H1 (cell line): Measurements from ENCODE around the gene MYO5A. TPM values are rescaled to one million over a fixed set of nuclear protein-coding genes. Genes with fewer than 3 reads are reported as not detected.

Source experiments
- CTCF ChIA-PET: fragments of 300-600 bp; sonication (Branson Sonifier 250); formaldehyde crosslinking; loops from one replicate; lab custom pipeline; 2021; ENCODE audit not compliant: partially characterized antibody; lab: Charles Lee
- POLR2A ChIA-PET: fragments of 300-600 bp; sonication (Branson Sonifier 250); formaldehyde crosslinking; loops from one replicate; lab custom pipeline; 2021; ENCODE audit warnings: inconsistent platforms; ENCODE audit not compliant: partially characterized antibody; lab: Charles Lee
- DNase-seq, 2 experiments: peaks; one replicate each; pipeline versions ENCODE4 v3.0.0 to v3.0.0-alpha.2; 2010 to 2022; ENCODE audit warnings: low spot score in 2 of 2, low read depth in 1 of 2, mixed read lengths in 1 of 2
- FAIRE-seq: peaks from 2 replicates; lab custom pipeline; 2011; peaks lifted over from hg19 to GRCh38; lab: Jason Lieb, UNC
- H2AFZ ChIP-seq: 2 replicates; pipeline ENCODE4 v1.8.1; 2012; ENCODE audit warnings: low read length, inconsistent platforms
- H2AK5ac ChIP-seq: 2 replicates; pipeline ENCODE4 v1.6.1; 2013; ENCODE audit warnings: low read depth, low read length
- H2BK120ac ChIP-seq: replicated peaks from 2 replicates; pipeline ENCODE3; 2013; ENCODE audit warnings: low read depth, low read length, inconsistent platforms
- H2BK12ac ChIP-seq: 2 replicates; pipeline ENCODE4 v1.6.1; 2013; ENCODE audit warnings: low read depth, low read length
- H2BK15ac ChIP-seq: 2 replicates; pipeline ENCODE4 v1.6.1; 2013; ENCODE audit warnings: low read length
- H2BK20ac ChIP-seq: 2 replicates; pipeline ENCODE4 v1.6.1; 2013; ENCODE audit warnings: low read length
- H2BK5ac ChIP-seq: 2 replicates; pipeline ENCODE4 v1.6.1; 2013; ENCODE audit warnings: low read depth, low read length
- H3K14ac ChIP-seq: 2 replicates; pipeline ENCODE4 v1.6.1; 2013; ENCODE audit warnings: inconsistent platforms; ENCODE audit not compliant: insufficient read length
- H3K18ac ChIP-seq: 2 replicates; pipeline ENCODE4 v1.6.1; 2013; ENCODE audit warnings: low read length; ENCODE audit errors: extremely low read depth
- H3K23ac ChIP-seq: 2 replicates; pipeline ENCODE4 v1.6.1; 2013; ENCODE audit warnings: inconsistent platforms; ENCODE audit not compliant: insufficient read length
- H3K23me2 ChIP-seq: 2 replicates; pipeline ENCODE4 v1.6.1; 2013; ENCODE audit warnings: low read depth, low read length
- H3K27ac ChIP-seq: 2 replicates; pipeline ENCODE4 v1.6.1; 2011; ENCODE audit warnings: low read depth, low read length, inconsistent platforms
- H3K27me3 ChIP-seq, 4 experiments: replicated peaks in 1 of 4; 1 replicate in 1 of 4; 2 replicates in 3 of 4; pipeline versions ENCODE4 v1.6.1 to v1.8.1; 2011 to 2013; ENCODE audit warnings: low read length in 3 of 4, mild to moderate bottlenecking in 3 of 4, inconsistent platforms in 2 of 4, mixed read lengths in 2 of 4, moderate library complexity in 1 of 4; ENCODE audit not compliant: control insufficient read depth in 3 of 4, insufficient read depth in 3 of 4; ENCODE audit errors: extremely low read depth in 1 of 4
- H3K36me3 ChIP-seq, 4 experiments: 2 replicates each; pipeline versions ENCODE4 v1.6.1 to v1.8.1; 2011 to 2013; ENCODE audit warnings: mild to moderate bottlenecking in 4 of 4, low read length in 3 of 4, moderate library complexity in 2 of 4, control low read depth in 1 of 4, inconsistent platforms in 1 of 4; ENCODE audit not compliant: insufficient read depth in 4 of 4, control insufficient read depth in 2 of 4
- H3K4ac ChIP-seq: replicated peaks from 2 replicates; pipeline ENCODE3; 2013; ENCODE audit warnings: low read length, low read depth, mixed read lengths, inconsistent platforms; ENCODE audit not compliant: insufficient read length
- H3K4me1 ChIP-seq, 4 experiments: replicated peaks in 1 of 4; 1 replicate in 1 of 4; 2 replicates in 3 of 4; pipeline versions ENCODE4 v1.6.1 to v1.8.1; 2011 to 2013; ENCODE audit warnings: low read length in 3 of 4, inconsistent platforms in 2 of 4, mixed read lengths in 1 of 4; ENCODE audit not compliant: insufficient read depth in 4 of 4, control insufficient read depth in 3 of 4
- H3K4me2 ChIP-seq, 2 experiments: 2 replicates each; pipeline versions ENCODE4 v1.6.1 to v1.8.1; 2011 to 2013; ENCODE audit warnings: low read depth in 2 of 2, low read length in 2 of 2, control low read depth in 1 of 2, inconsistent platforms in 1 of 2, mild to moderate bottlenecking in 1 of 2; ENCODE audit not compliant: insufficient read depth in 1 of 2
- H3K4me3 ChIP-seq, 4 experiments: fragments of 200-600, 300-600 bp in 1 of 4; sonication (generic), shearing (Covaris generic), sonication (Bioruptor Twin) in 1 of 4; 2 replicates each; pipeline versions ENCODE4 v1.5.1 to v1.8.1; 2011 to 2016; ENCODE audit warnings: low read length in 4 of 4, low read depth in 3 of 4, control low read depth in 2 of 4, inconsistent platforms in 2 of 4, mild to moderate bottlenecking in 2 of 4, mixed read lengths in 1 of 4, moderate library complexity in 1 of 4; ENCODE audit not compliant: insufficient read depth in 2 of 4; ENCODE audit errors: extremely low read depth in 1 of 4
- H3K56ac ChIP-seq: replicated peaks from 2 replicates; pipeline ENCODE3; 2013; ENCODE audit warnings: low read depth, mild to moderate bottlenecking, mixed read lengths, low read length, inconsistent platforms; ENCODE audit not compliant: insufficient read length
- H3K79me1 ChIP-seq: 2 replicates; pipeline ENCODE4 v1.6.1; 2013; ENCODE audit warnings: low read depth, low read length, control low read depth
- H3K79me2 ChIP-seq, 2 experiments: 2 replicates each; pipeline versions ENCODE4 v1.6.1 to v1.8.1; 2012 to 2013; ENCODE audit warnings: low read length in 2 of 2, mild to moderate bottlenecking in 2 of 2, inconsistent platforms in 1 of 2; ENCODE audit not compliant: insufficient read depth in 2 of 2, control insufficient read depth in 1 of 2
- H3K9ac ChIP-seq, 4 experiments: replicated peaks in 1 of 4; 1 replicate in 1 of 4; 2 replicates in 3 of 4; pipeline versions ENCODE4 v1.6.1 to v1.8.1; 2011 to 2013; ENCODE audit warnings: low read depth in 3 of 4, low read length in 3 of 4, control low read depth in 2 of 4, mild to moderate bottlenecking in 2 of 4, moderate library complexity in 2 of 4, inconsistent platforms in 1 of 4; ENCODE audit errors: extremely low read depth in 1 of 4
- H3K9me3 ChIP-seq, 2 experiments: 2 replicates each; pipeline versions ENCODE4 v1.6.1 to v1.8.1; 2012 to 2013; ENCODE audit warnings: mild to moderate bottlenecking in 2 of 2, moderate library complexity in 2 of 2, control low read depth in 1 of 2, inconsistent platforms in 1 of 2, low read depth in 1 of 2, low read length in 1 of 2, mixed read lengths in 1 of 2; ENCODE audit not compliant: insufficient read depth in 2 of 2
- H4K20me1 ChIP-seq, 2 experiments: replicated peaks in 1 of 2; 2 replicates each; pipeline versions ENCODE3 to v1.8.1; 2011 to 2013; ENCODE audit warnings: inconsistent platforms in 2 of 2, low read length in 2 of 2, mild to moderate bottlenecking in 1 of 2; ENCODE audit not compliant: insufficient read depth in 2 of 2, control insufficient read depth in 1 of 2
- H4K5ac ChIP-seq: 2 replicates; pipeline ENCODE4 v1.6.1; 2013; ENCODE audit warnings: low read length, low read depth, mixed read lengths, inconsistent platforms; ENCODE audit not compliant: insufficient read length
- H4K8ac ChIP-seq: 2 replicates; pipeline ENCODE4 v1.8.0; 2013; ENCODE audit warnings: mild to moderate bottlenecking, moderate library complexity, low read length, inconsistent platforms; ENCODE audit not compliant: insufficient read depth; ENCODE audit errors: extremely low read depth
- H4K91ac ChIP-seq: replicated peaks from 2 replicates; pipeline ENCODE3; 2013; ENCODE audit warnings: low read length, mixed read lengths, inconsistent platforms; ENCODE audit not compliant: insufficient read length
- EZH2 ChIP-seq: fragments of 200-600 bp; sonication (generic); IDR thresholded peaks from 2 replicates; pipeline ENCODE4 v1.7.1; 2012; ENCODE audit warnings: low read depth, mild to moderate bottlenecking, moderate library complexity, low read length, inconsistent platforms; ENCODE audit not compliant: severe bottlenecking
- WGBS, 2 experiments: shearing (Covaris generic) in 1 of 2; methylation state at CpG; one replicate each; pipeline versions ENCODE4 v1.1.6 to v1.1.7; 2013 to 2015; ENCODE audit warnings: low lambda C conversion rate in 2 of 2, mixed read lengths in 2 of 2, inconsistent platforms in 1 of 2, low coverage in 1 of 2, missing lambda C conversion rate in 1 of 2; ENCODE audit not compliant: insufficient replicate concordance in 2 of 2, insufficient coverage in 1 of 2, insufficient read length in 1 of 2; ENCODE audit errors: extremely low coverage in 1 of 2, missing lambda C conversion rate in 1 of 2; 5-methylcytosine and 5-hydroxymethylcytosine counted together
- polyA plus RNA-seq, 7 experiments: library from polyadenylated mRNA; depleted of rRNA in 3 of 7; stranded (reverse) in 5 of 7; unstranded in 2 of 7; fragments of >200 nt in 5 of 7; fragments of 200-250 nt in 2 of 7; gene quantifications; 1 replicate in 5 of 7; 2 replicates in 1 of 7; 4 replicates in 1 of 7; pipeline versions ENCODE4 v1.2.1 to v1.2.3, GENCODE V29; 2011 to 2013; ENCODE audit warnings: missing spikeins in 2 of 7, mixed read lengths in 2 of 7
- total RNA-seq: library from RNA; stranded (reverse); fragmentation: NEBNext Ultra II Directional; extraction: Animal tissue kit (Norgen Biotek cat#: 25700); gene quantifications from 2 replicates; pipeline ENCODE4 v1.2.1, GENCODE V29; 2021

The MYO5A gene
- total and polyA plus RNA-seq, 2 of the 8 experiments (the other 6 are each of a cell fraction or from before 2014, with no cell fraction given): 11.4 to 24.7 TPM

DNA sequence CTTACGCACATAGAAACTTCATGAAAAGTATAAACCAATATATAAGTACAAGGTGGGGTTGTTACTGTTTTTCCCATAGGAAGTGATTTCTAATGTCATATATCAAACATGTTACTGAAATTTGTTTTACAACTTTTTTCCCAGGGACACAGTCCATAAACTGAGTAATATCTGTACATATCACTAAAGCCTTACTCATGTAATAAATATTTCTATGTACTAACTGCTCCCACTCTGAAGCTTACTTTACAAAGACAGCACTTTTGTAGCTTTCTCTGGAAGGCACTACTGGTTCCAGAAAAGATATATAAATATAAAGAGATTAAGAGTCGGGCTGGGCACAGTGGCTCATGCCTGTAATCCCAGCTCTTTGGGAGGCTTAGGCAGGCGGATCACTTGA is 91.7 kb downstream of the MYO5A start:
- no peak overlapping the region for H2BK5ac ChIP-seq
- no peaks in the 10 kb centered on the region for H3K23me2 ChIP-seq
- H3K14ac ChIP-seq: no peak overlapping the region
- no peak overlapping the region for H2BK120ac ChIP-seq
- H4K20me1 ChIP-seq: no peaks in the 10 kb centered on the region
- H3K79me2 ChIP-seq: no peaks in the 10 kb centered on the region
- H3K79me1 ChIP-seq: no peaks in the 10 kb centered on the region
- 96% methylated on average over 3 of the region's 3 CpGs; no CpG with 5 or more reads in 1 of the 2 experiments for WGBS, 2 experiments
- H2BK12ac ChIP-seq: no peak overlapping the region
- no peak overlapping the region for H2BK15ac ChIP-seq
- H2AK5ac ChIP-seq: no peak overlapping the region
- no peak overlapping the region for H3K4me3 ChIP-seq
- no peak overlapping the region for H4K91ac ChIP-seq
- H3K56ac ChIP-seq: no peak overlapping the region
- H3K4me1 ChIP-seq: peaks cover 0 to 3% (median 1%) of the 10 kb centered on the region in 4 experiments; a peak in 2 of 7 replicates
- H2BK20ac ChIP-seq: no peak overlapping the region
- no peak overlapping the region for H4K5ac ChIP-seq
- ChIA-PET CTCF (interaction anchor here (1.2 kb wide), 1 partner anchor 17 kb away, joined by 4 read pairs; no protein-coding TSS in a partner anchor), POLR2A (no interaction called here)
- no peaks in the 10 kb centered on the region for H3K9me3 ChIP-seq
- no peak overlapping the region for H3K9ac ChIP-seq
- no peak overlapping the region for H3K27ac ChIP-seq
- H3K18ac ChIP-seq: no peak overlapping the region
- TF ChIP-seq EZH2: no peak
- no peak for FAIRE-seq
- H3K36me3 ChIP-seq: no peaks in the 10 kb centered on the region
- DNase-seq: no peak
- H3K23ac ChIP-seq: no peak overlapping the region
- H3K27me3 ChIP-seq: no peaks in the 10 kb centered on the region
- no peak overlapping the region for H3K4ac ChIP-seq
- H2AFZ ChIP-seq: no peak overlapping the region
- H4K8ac ChIP-seq: no peak overlapping the region
- H3K4me2 ChIP-seq: no peak overlapping the region
